ENCODE measurements around the gene FIG4. TPM values are rescaled to one million over a fixed set of nuclear protein-coding genes. Genes with fewer than 3 reads are reported as not detected.

FIG4 gene
- total RNA-seq, 4 donors from 2014 or later = 12.5 to 23.0 (median 19.3) TPM

DNA sequence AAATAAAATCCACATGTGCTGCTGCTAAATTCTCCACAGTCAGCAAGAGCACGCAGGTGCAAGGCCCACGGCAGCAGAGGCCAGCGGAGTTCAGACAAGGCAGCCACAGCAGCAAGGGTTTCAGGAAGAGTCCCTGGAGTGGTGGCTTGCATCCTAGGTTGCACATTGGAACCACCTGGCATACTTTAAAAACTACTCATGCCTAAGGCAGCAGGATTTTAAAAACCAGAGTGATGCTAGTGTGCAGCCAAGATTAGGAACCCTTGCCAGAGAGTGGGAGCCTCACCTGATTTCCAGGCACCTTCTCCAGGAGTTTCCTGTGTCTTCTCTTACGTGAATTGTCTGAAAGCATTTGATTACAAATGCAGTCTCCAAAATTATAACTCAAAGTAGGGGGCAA is 183.0 kb downstream of the FIG4 start:
- H3K4me1 ChIP-seq = no peaks in the 10 kb centered on the region
- H3K36me3 ChIP-seq = no peaks in the 10 kb centered on the region
- H3K27me3 ChIP-seq = peaks cover 4% of the 10 kb centered on the region
- ATAC-seq = no peak
- WGBS, 2 donors (ENCODE audit: low coverage in 1 of 2) = 85 to 100% methylated on average over 1 to 2 of the region's 4 CpGs
- no peak overlapping the region for H3K27ac ChIP-seq
- TF ChIP-seq POLR2A (IDR thresholded peaks at IDR 0.05) (no peak), CTCF (IDR thresholded peaks at IDR 0.05) (no peak), EP300 (IDR thresholded peaks at IDR 0.05) (no peak), POLR2AphosphoS5 (IDR thresholded peaks at IDR 0.05) (no peak)
- H3K4me3 ChIP-seq = no peak overlapping the region
- H3K9me3 ChIP-seq = no peaks in the 10 kb centered on the region

- H3K9me3 ChIP-seq = no peaks in the 10 kb centered on the region
- ATAC-seq = no peak
- H3K27me3 ChIP-seq = peaks cover 4% of the 10 kb centered on the region
- H3K4me1 ChIP-seq = no peaks in the 10 kb centered on the region
- H3K27ac ChIP-seq = no peak overlapping the region
- no peaks in the 10 kb centered on the region for H3K36me3 ChIP-seq
- WGBS, 2 donors (ENCODE audit: low coverage in 1 of 2) = 90 to 93% methylated on average over 4 of the region's 4 CpGs
- TF ChIP-seq EP300 (IDR thresholded peaks at IDR 0.05) = no peak
- TF ChIP-seq POLR2A (IDR thresholded peaks at IDR 0.05) = no peak
- H3K4me3 ChIP-seq = no peak overlapping the region
These were observed 183.5 kb downstream of the FIG4 start for GRCh38 chr6:109874621-109875020.

Other genes starting within 250 kb of the FIG4 start
- 10 to 100 TPM; 13.6 to 26.8 (median 20.9) TPM for gene MICAL1, start 235.5 kb upstream of the FIG4 start, total RNA-seq
- gene ZBTB24, start 208.1 kb upstream of the FIG4 start, total RNA-seq = 1 to 10 TPM; 6.2 to 8.9 (median 7.0) TPM
- 10 to 100 TPM in 3 of 4 donors, 1 to 10 TPM in 1; 9.1 to 15.7 (median 13.2) TPM for gene AK9, start 94 bp upstream of the FIG4 start, total RNA-seq

Measured in gastroesophageal sphincter (tissue), 4 donors.